Common myeloid progenitor, CD34-positive (primary cell): ENCODE data around the gene VSNL1.

Source experiments
- CTCF ChIA-PET: fragments of 350-600 bp; sonication (Branson Sonifier 250); formaldehyde crosslinking; loops from one replicate; lab custom pipeline; 2021; ENCODE audit warnings: antibody characterized with exemption; lab: Charles Lee
- POLR2A ChIA-PET: fragments of 350-600 bp; sonication (Branson Sonifier 250); formaldehyde crosslinking; loops from one replicate; lab custom pipeline; 2021; ENCODE audit warnings: antibody characterized with exemption; lab: Charles Lee
- DNase-seq, 3 donors: peaks; one replicate each; pipeline versions ENCODE4 v3.0.0 to v3.0.0-alpha.2; 2013
- H3K27ac ChIP-seq, 2 experiments: 1 replicate in 1 of 2; 2 replicates in 1 of 2; pipeline ENCODE4 v1.7.0; 2013; ENCODE audit warnings: inconsistent platforms in 2 of 2, low read length in 2 of 2, mild to moderate bottlenecking in 2 of 2, low read depth in 1 of 2, moderate library complexity in 1 of 2; ENCODE audit not compliant: severe bottlenecking in 2 of 2, insufficient read depth in 1 of 2, poor library complexity in 1 of 2
- H3K27me3 ChIP-seq, 5 experiments: replicated peaks in 2 of 5; 1 replicate in 3 of 5; 2 replicates in 2 of 5; pipeline versions ENCODE4 v1.6.1 to v1.7.0; 2013; ENCODE audit warnings: low read length in 4 of 5, mild to moderate bottlenecking in 2 of 5, moderate library complexity in 2 of 5, inconsistent platforms in 1 of 5; ENCODE audit not compliant: insufficient read depth in 5 of 5, control insufficient read depth in 4 of 5
- H3K36me3 ChIP-seq, 4 experiments: 1 replicate in 2 of 4; 2 replicates in 2 of 4; pipeline versions ENCODE4 v1.6.1 to v1.7.0; 2013; ENCODE audit warnings: low read length in 3 of 4, control low read depth in 1 of 4, mild to moderate bottlenecking in 1 of 4; ENCODE audit not compliant: control insufficient read depth in 4 of 4, insufficient read depth in 4 of 4
- H3K4me1 ChIP-seq, 4 experiments: 1 replicate in 3 of 4; 2 replicates in 1 of 4; pipeline versions ENCODE4 v1.6.1 to v1.7.1; 2013; ENCODE audit warnings: low read length in 3 of 4, mild to moderate bottlenecking in 3 of 4, control low read depth in 1 of 4, inconsistent platforms in 1 of 4, moderate library complexity in 1 of 4; ENCODE audit not compliant: control insufficient read depth in 4 of 4, insufficient read depth in 4 of 4; ENCODE audit errors: control extremely low read depth in 1 of 4
- H3K4me3 ChIP-seq, 7 experiments: 1 replicate in 4 of 7; 2 replicates in 3 of 7; pipeline versions ENCODE4 v1.5.1 to v1.7.0; 2013; ENCODE audit warnings: mild to moderate bottlenecking in 7 of 7, low read length in 6 of 7, moderate library complexity in 6 of 7, inconsistent platforms in 2 of 7, low read depth in 2 of 7, control low read depth in 1 of 7; ENCODE audit not compliant: insufficient read depth in 4 of 7, control insufficient read depth in 1 of 7; ENCODE audit errors: extremely low read depth in 1 of 7
- H3K9me3 ChIP-seq, 5 experiments: 1 replicate in 4 of 5; 2 replicates in 1 of 5; pipeline versions ENCODE4 v1.6.1 to v1.7.1; 2013; ENCODE audit warnings: low read length in 4 of 5, mild to moderate bottlenecking in 2 of 5, inconsistent platforms in 1 of 5, low read depth in 1 of 5, moderate library complexity in 1 of 5; ENCODE audit not compliant: control insufficient read depth in 4 of 5, insufficient read depth in 2 of 5; ENCODE audit errors: control extremely low read depth in 1 of 5
- WGBS: methylation state at CpG from one replicate; pipeline ENCODE4 v1.1.5; 2013; ENCODE audit not compliant: insufficient coverage; 5-methylcytosine and 5-hydroxymethylcytosine counted together

Gene VSNL1

DNA sequence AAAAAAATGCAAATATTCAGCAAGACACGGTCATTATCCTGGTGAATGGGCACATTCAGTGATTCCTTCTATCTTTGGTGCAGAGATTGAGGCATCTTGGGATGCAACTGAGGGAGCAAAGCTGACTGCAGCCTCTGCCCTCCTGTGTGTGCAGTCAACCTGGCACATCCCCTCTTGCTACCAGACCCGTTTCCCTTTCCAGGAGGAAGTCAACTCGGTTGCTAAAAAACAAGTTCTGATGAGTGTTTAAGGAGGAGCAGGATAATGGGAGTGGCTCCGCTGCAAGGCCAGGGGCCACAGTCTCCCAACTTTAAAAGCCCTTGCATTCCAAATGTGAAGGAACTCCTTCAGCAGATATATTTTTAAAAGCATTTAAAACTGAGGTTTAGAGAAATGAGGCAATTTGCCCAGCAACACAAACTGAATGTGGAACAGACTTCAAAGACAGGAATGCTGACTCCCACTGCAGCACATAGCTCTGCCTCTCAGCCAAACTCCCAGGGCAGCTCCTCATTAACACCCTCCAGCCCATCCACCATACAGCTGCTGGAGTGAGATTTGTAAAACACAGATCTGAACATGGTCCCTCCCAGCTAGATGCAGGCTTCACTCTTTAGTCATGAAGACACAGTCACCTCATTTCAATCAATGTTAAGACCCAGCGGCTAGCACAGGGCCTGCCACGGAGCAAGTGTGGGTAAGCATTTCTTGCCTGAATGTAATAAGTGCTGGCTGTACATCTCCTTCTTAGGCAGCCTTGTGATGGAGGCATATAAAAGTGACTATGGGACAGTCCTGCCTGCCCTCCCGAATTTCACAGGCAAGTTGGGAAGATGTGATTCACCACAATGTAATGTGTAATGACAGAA, 54.3 kb downstream of the VSNL1 start:
- ChIA-PET CTCF (interaction anchor here (1.8 kb wide), 1 partner anchor 51 kb away, joined by 3 read pairs; no protein-coding TSS in a partner anchor), POLR2A (no interaction called here)
- DNase-seq: no peak
- Histone ChIP-seq H3K4me1 (no peaks in the 10 kb centered on the region), H3K9me3 (no peaks in the 10 kb centered on the region), H3K4me3 (no peak overlapping the region), H3K27ac (no peak overlapping the region), H3K27me3 (no peaks in the 10 kb centered on the region), H3K36me3 (no peaks in the 10 kb centered on the region)
- WGBS: 100% methylated on average over 3 of the region's 7 CpGs

DNA sequence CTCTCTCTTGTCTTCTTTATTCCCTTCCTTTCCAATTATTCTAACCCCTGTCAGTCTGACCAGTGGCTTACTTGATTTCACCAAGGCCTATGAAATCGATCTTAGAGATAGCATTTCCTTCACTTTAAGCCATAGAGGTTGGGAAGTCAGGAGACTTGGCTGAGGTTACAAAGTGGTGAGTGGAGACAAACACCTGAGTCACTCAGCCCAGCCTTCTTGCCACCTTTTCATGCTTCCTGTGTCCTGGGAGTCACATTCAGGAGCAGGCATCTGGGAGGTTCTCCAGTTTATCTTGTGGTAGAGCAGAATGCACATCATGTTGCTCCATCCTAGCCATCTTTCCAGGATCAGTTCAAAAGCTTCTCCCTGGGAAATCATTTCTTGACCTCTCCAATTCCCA, 59.1 kb downstream of the VSNL1 start:
- H3K4me3 ChIP-seq: no peak overlapping the region
- CTCF ChIA-PET: no interaction called here
- POLR2A ChIA-PET: no interaction called here
- H3K9me3 ChIP-seq: no peaks in the 10 kb centered on the region
- H3K4me1 ChIP-seq: no peaks in the 10 kb centered on the region
- no peak for DNase-seq
- peaks cover 0 to 7% (median 0%) of the 10 kb centered on the region in 5 experiments for H3K27me3 ChIP-seq
- H3K36me3 ChIP-seq: no peaks in the 10 kb centered on the region
- WGBS: no CpG with 5 or more reads among the region's 1 CpG
- H3K27ac ChIP-seq: no peak overlapping the region

DNA sequence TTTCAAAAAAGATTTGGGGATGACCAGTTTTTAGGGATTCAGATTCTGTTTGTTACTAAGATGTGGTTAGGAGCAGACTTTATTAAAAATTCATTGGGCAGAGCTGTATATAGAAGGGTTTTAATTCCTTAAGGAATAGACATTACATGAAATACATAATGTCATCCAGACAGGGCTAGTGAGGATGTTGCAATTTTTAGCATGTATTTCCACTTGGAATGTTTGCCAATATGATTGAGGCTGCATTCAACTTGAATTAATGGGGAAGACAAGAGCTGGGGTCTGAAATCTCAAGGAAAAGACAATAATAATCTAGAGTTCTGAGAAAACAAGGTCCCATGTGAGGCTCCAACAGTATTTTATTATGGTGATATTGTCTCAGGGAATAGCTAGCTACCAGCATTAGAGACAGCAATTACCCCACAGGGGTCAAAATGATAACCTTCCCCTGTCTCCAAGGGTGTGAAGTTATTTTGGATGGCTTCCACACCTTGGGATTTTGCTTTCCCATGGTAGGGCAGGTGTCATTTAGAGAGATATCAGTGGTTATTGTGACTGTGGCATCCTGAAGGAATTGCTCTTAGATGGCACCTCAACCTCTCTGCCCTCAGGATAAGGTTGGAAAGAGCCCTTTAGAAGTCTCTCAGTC, 60.2 kb downstream of the VSNL1 start:
- no peak for DNase-seq
- no peak overlapping the region for H3K4me3 ChIP-seq
- H3K4me1 ChIP-seq: no peaks in the 10 kb centered on the region
- POLR2A ChIA-PET: no interaction called here
- H3K36me3 ChIP-seq: no peaks in the 10 kb centered on the region
- CTCF ChIA-PET: no interaction called here
- peaks cover 0 to 8% (median 0%) of the 10 kb centered on the region in 5 experiments for H3K27me3 ChIP-seq
- H3K9me3 ChIP-seq: no peaks in the 10 kb centered on the region
- H3K27ac ChIP-seq: no peak overlapping the region

DNA sequence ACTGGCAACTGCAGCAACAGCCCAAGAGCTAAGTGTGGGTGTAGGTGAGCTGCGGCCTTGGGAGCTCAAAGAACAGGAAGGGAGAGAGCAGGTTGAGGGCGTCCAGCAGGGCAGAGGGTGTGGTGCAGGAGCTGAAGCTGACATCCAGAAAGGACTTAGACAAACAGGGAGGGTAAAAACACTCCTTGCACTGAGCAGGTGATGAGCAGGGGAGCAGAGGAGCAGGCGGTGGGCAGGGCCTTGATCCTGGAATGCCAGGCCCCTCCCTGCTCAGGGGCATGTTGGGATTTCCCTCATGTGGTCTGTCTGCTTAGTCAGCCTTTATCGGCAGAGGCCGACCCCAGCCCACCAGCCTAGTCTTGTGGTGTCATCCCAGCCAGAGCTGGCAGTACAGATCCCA, 63.6 kb downstream of the VSNL1 start:
- CTCF ChIA-PET: interaction anchor here (1.6 kb wide), 1 partner anchor 10 kb away, joined by 4 read pairs; no protein-coding TSS in a partner anchor
- no peaks in the 10 kb centered on the region for H3K4me1 ChIP-seq
- no peak overlapping the region for H3K4me3 ChIP-seq
- WGBS: 97% methylated on average over 4 of the region's 5 CpGs
- H3K27ac ChIP-seq: no peak overlapping the region
- no peaks in the 10 kb centered on the region for H3K36me3 ChIP-seq
- no peaks in the 10 kb centered on the region for H3K9me3 ChIP-seq
- peaks cover 0 to 8% (median 0%) of the 10 kb centered on the region in 5 experiments for H3K27me3 ChIP-seq
- POLR2A ChIA-PET: no interaction called here
- DNase-seq: no peak

DNA sequence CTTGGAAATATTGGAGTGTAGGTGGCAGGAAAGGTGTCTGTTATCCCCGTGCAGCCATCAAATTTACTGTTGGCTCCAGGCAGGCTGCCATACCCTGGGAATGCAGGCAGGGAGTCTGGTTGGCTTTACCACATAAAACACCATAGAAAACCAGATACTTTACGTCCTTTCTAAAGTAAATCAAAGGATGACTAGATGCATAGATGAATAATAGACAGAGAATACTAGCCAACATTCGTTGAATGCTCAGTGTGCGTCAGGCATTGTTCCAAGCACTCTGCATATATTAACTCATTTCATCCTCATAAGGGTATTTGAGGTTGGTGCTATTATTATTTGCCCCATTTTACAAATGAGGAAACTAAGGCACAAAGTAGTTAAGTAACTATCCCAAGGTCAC, 65.2 kb downstream of the VSNL1 start:
- ChIA-PET CTCF (no interaction called here), POLR2A (no interaction called here)
- Histone ChIP-seq H3K27me3 (peaks cover 0 to 8% (median 0%) of the 10 kb centered on the region in 5 experiments), H3K4me1 (no peaks in the 10 kb centered on the region), H3K9me3 (no peaks in the 10 kb centered on the region), H3K4me3 (no peak overlapping the region), H3K27ac (no peak overlapping the region), H3K36me3 (no peaks in the 10 kb centered on the region)
- no CpG with 5 or more reads among the region's 4 CpGs for WGBS
- no peak for DNase-seq

GRCh38 chr2:17606851-17607250, 66.4 kb downstream of the VSNL1 start:
- Histone ChIP-seq H3K9me3 (no peaks in the 10 kb centered on the region), H3K36me3 (no peaks in the 10 kb centered on the region), H3K27ac (no peak overlapping the region), H3K27me3 (peaks cover 0 to 4% (median 0%) of the 10 kb centered on the region in 5 experiments), H3K4me1 (no peaks in the 10 kb centered on the region), H3K4me3 (no peak overlapping the region)
- POLR2A ChIA-PET: no interaction called here
- CTCF ChIA-PET: no interaction called here
- WGBS: no CpG with 5 or more reads among the region's 2 CpGs
- no peak for DNase-seq

GRCh38 chr2:17607379-17607778, 66.9 kb downstream of the VSNL1 start:
- ChIA-PET CTCF (no interaction called here), POLR2A (no interaction called here)
- no peak for DNase-seq
- Histone ChIP-seq H3K4me3 (no peak overlapping the region), H3K9me3 (no peaks in the 10 kb centered on the region), H3K27ac (no peak overlapping the region), H3K27me3 (peaks cover 0 to 4% (median 0%) of the 10 kb centered on the region in 5 experiments), H3K36me3 (no peaks in the 10 kb centered on the region), H3K4me1 (no peaks in the 10 kb centered on the region)
- WGBS: 100% methylated on average over 1 of the region's 1 CpG
